ENCODE measurements around the gene DTNA. TPM values are rescaled to one million over a fixed set of nuclear protein-coding genes. Genes with fewer than 3 reads are reported as not detected.
"Not testable (repeated sequence)": the region's sequence is repeated elsewhere in the genome, so short reads cannot be mapped to it uniquely, and the experiment has no call there.

Gene DTNA
- total RNA-seq, 4 donors from 2014 or later: 22.7 to 60.5 (median 43.7) TPM

- no peak for TF ChIP-seq CTCF (IDR thresholded peaks at IDR 0.05)
- ATAC-seq (ENCODE audit: low FRiP score) (no peak), DNase-seq (ENCODE audit: low spot score) (no peak)
Measured at GRCh38 chr18:34723143-34723542, 13.0 kb downstream of the DTNA start.

- ATAC-seq (ENCODE audit: low FRiP score); DNase-seq (ENCODE audit: low spot score): not testable (repeated sequence)
Measured at GRCh38 chr18:34725737-34726136, 15.6 kb downstream of the DTNA start.

GRCh38 chr18:34726286-34727004 lies 16.3 kb downstream of the DTNA start:
- no peak for DNase-seq (ENCODE audit: low spot score)
- TF ChIP-seq CTCF (IDR thresholded peaks at IDR 0.05): no peak
- ATAC-seq (ENCODE audit: low FRiP score): no peak

- no peak for DNase-seq (ENCODE audit: low spot score)
- ATAC-seq (ENCODE audit: low FRiP score): no peak
- TF ChIP-seq CTCF (IDR thresholded peaks at IDR 0.05): no peak
Measured at GRCh38 chr18:34729264-34729663, 19.2 kb downstream of the DTNA start.

- no peak for TF ChIP-seq CTCF (IDR thresholded peaks at IDR 0.05)
- DNase-seq (ENCODE audit: low spot score): no peak
- no peak for ATAC-seq (ENCODE audit: low FRiP score)
Measured at GRCh38 chr18:34729740-34730355, 19.8 kb downstream of the DTNA start.

- no peak for TF ChIP-seq CTCF (IDR thresholded peaks at IDR 0.05)
- ATAC-seq (ENCODE audit: low FRiP score): peak; percentile 76
- no peak for DNase-seq (ENCODE audit: low spot score)
Measured at GRCh38 chr18:34730774-34731173, 20.7 kb downstream of the DTNA start.

- ATAC-seq (ENCODE audit: low FRiP score): no peak
- no peak for TF ChIP-seq CTCF (IDR thresholded peaks at IDR 0.05)
Measured at GRCh38 chr18:34734056-34734455, 24.0 kb downstream of the DTNA start.

GRCh38 chr18:34734526-34734925 lies 24.4 kb downstream of the DTNA start:
- ATAC-seq (ENCODE audit: low FRiP score); DNase-seq (ENCODE audit: low spot score): not testable (repeated sequence)

More at GRCh38 chr18:34734056-34734455, 24.0 kb downstream of the DTNA start:
- no peak for DNase-seq (ENCODE audit: low spot score)
